Kidney (tissue), 14 donors: Measurements from ENCODE around the gene CTTN. TPM values are rescaled to one million over a fixed set of nuclear protein-coding genes. Genes with fewer than 3 reads are reported as not detected.

Source experiments
- DNase-seq, 5 donors: peaks; one replicate each; pipeline ENCODE4 v3.0.0-alpha.2; 2013 to 2020
- FAIRE-seq: peaks from 2 replicates; lab custom pipeline; 2012; peaks lifted over from hg19 to GRCh38; lab: Jason Lieb, UNC
- H3K27ac ChIP-seq, 2 donors: one replicate each; pipeline ENCODE4 v1.7.0; 2013; ENCODE audit warnings: low read depth in 2 of 2, low read length in 2 of 2, inconsistent platforms in 1 of 2
- H3K27me3 ChIP-seq: one replicate; pipeline ENCODE4 v1.7.1; 2013; ENCODE audit warnings: low read length, inconsistent platforms; ENCODE audit not compliant: control insufficient read depth, insufficient read depth
- H3K36me3 ChIP-seq, 3 donors: one replicate each; pipeline versions ENCODE4 v1.7.0 to v1.7.1; 2013; ENCODE audit warnings: low read length in 3 of 3, control low read depth in 1 of 3, inconsistent platforms in 1 of 3; ENCODE audit not compliant: insufficient read depth in 3 of 3, control insufficient read depth in 2 of 3
- H3K4me1 ChIP-seq, 3 donors: one replicate each; pipeline versions ENCODE4 v1.7.0 to v1.7.1; 2013; ENCODE audit warnings: low read length in 3 of 3, inconsistent platforms in 1 of 3, low read depth in 1 of 3; ENCODE audit not compliant: control insufficient read depth in 2 of 3, insufficient read depth in 2 of 3
- H3K4me3 ChIP-seq, 3 donors: one replicate each; pipeline versions ENCODE4 v1.7.0 to v1.8.1; 2013; ENCODE audit warnings: low read length in 3 of 3, control low read depth in 1 of 3, inconsistent platforms in 1 of 3
- H3K9ac ChIP-seq, 3 donors: one replicate each; pipeline versions ENCODE4 v1.7.0 to v1.7.1; 2013; ENCODE audit warnings: low read length in 3 of 3, control low read depth in 1 of 3, inconsistent platforms in 1 of 3
- H3K9me3 ChIP-seq, 3 donors: one replicate each; pipeline versions ENCODE4 v1.7.0 to v1.7.1; 2013; ENCODE audit warnings: low read length in 3 of 3, control low read depth in 1 of 3, inconsistent platforms in 1 of 3; ENCODE audit not compliant: control insufficient read depth in 2 of 3, insufficient read depth in 1 of 3
- CTCF ChIP-seq: IDR thresholded peaks from 3 replicates; pipeline ENCODE4 v1.5.1; 2012; ENCODE audit warnings: mild to moderate bottlenecking, moderate library complexity, borderline replicate concordance; ENCODE audit not compliant: insufficient read depth; ENCODE audit errors: extremely low read depth
- intact Hi-C: fragments of 100-400 bp; cut with DNase I; formaldehyde crosslinking; loops from one replicate; pipeline ENCODE4 v1.11.1; 2022
- polyA plus RNA-seq: library from polyadenylated mRNA; stranded (reverse); fragments of 350-450 nt; fragmentation: Illumina TruSeq; extraction: RNeasy Lipid Tissue Mini Kit (QIAGEN cat#74804); gene quantifications from one replicate; pipeline ENCODE4 v1.2.3, GENCODE V29; 2014; ENCODE audit warnings: low read depth, low replicate concordance; ENCODE audit not compliant: insufficient read depth
- total RNA-seq: library from RNA; stranded (reverse); fragmentation: NEBNext Ultra II Directional; extraction: Animal tissue kit (Norgen Biotek cat#: 25700); gene quantifications from one replicate; pipeline ENCODE4 v1.2.1, GENCODE V29; 2021
- donor health status: control.
- donor health status: control.
- donor health status: control.
- donor health status: control.
- donor health status: control.
- donor health status: DM: yes; HTN: yes; CAD: no.
- donor health status: Normal renal cell carcinoma (clear cell type).

CTTN gene
- total and polyA plus RNA-seq, 2 donors from 2014 or later, result 84.9 to 316 TPM

GRCh38 chr11:70364745-70365543 is 33.4 kb upstream of the CTTN start:
- H3K9me3 ChIP-seq, result no peaks in the 10 kb centered on the region
- FAIRE-seq, result no peak
- intact Hi-C loops, result no loop called here
- H3K9ac ChIP-seq, result no peak overlapping the region
- H3K36me3 ChIP-seq, result peaks cover 2 to 21% (median 20%) of the 10 kb centered on the region in 3 donors
- H3K27ac ChIP-seq, result no peak overlapping the region
- H3K4me1 ChIP-seq, result no peaks in the 10 kb centered on the region
- H3K27me3 ChIP-seq, result no peaks in the 10 kb centered on the region
- DNase-seq, result no peak
- no peak overlapping the region for H3K4me3 ChIP-seq
- TF ChIP-seq CTCF, result no peak

- H3K9ac ChIP-seq, result no peak overlapping the region
- DNase-seq (no peak), FAIRE-seq (no peak)
- no peak overlapping the region for H3K27ac ChIP-seq
- intact Hi-C loops, result no loop called here
- no peaks in the 10 kb centered on the region for H3K27me3 ChIP-seq
- no peaks in the 10 kb centered on the region for H3K4me1 ChIP-seq
- peaks cover 2 to 20% (median 19%) of the 10 kb centered on the region in 3 donors for H3K36me3 ChIP-seq
- no peak for TF ChIP-seq CTCF
- H3K9me3 ChIP-seq, result no peaks in the 10 kb centered on the region
- no peak overlapping the region for H3K4me3 ChIP-seq
These were observed 32.8 kb upstream of the CTTN start for GRCh38 chr11:70365544-70365927.

GRCh38 chr11:70367071-70367470 is 31.3 kb upstream of the CTTN start:
- no peak for TF ChIP-seq CTCF
- H3K4me3 ChIP-seq, result no peak overlapping the region
- no peak overlapping the region for H3K9ac ChIP-seq
- H3K27me3 ChIP-seq, result no peaks in the 10 kb centered on the region
- H3K36me3 ChIP-seq, result peaks cover 2 to 19% (median 11%) of the 10 kb centered on the region in 3 donors
- intact Hi-C loops, result no loop called here
- no peaks in the 10 kb centered on the region for H3K4me1 ChIP-seq
- no peak for DNase-seq
- no peaks in the 10 kb centered on the region for H3K9me3 ChIP-seq
- no peak overlapping the region for H3K27ac ChIP-seq
- FAIRE-seq, result no peak
